Fibroblast of skin of back (primary cell): ENCODE results near the gene UCHL5.
A peak's percentile ranks its signal among the peaks of the same experiment; 100 is the strongest.
"Not testable (repeated sequence)": the region's sequence is repeated elsewhere in the genome, so short reads cannot be mapped to it uniquely, and the experiment has no call there.

Experiments used
- DNase-seq: peaks from one replicate; pipeline ENCODE4 v3.0.0-alpha.2; 2013

UCHL5 gene

DNA sequence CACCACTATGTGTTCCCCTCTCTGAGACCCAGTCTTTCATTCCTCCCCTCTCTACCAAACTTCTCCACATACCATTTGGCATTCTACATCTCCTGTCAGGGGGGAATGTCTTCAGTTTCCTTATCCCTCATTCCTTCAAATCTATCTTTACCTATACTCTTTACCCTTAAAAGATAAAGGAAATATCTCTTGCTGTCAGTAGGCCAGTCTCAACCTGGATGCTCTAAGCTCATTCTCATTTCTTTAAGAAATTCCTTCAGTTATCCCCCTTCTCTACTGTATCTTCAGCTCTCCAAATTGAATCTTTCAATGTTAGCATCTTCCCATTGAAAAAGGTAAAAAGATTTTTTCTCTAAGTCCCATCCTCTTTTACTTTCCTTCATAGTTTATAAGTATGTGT, 6.8 kb upstream of the UCHL5 start:
- no peak for DNase-seq

DNA sequence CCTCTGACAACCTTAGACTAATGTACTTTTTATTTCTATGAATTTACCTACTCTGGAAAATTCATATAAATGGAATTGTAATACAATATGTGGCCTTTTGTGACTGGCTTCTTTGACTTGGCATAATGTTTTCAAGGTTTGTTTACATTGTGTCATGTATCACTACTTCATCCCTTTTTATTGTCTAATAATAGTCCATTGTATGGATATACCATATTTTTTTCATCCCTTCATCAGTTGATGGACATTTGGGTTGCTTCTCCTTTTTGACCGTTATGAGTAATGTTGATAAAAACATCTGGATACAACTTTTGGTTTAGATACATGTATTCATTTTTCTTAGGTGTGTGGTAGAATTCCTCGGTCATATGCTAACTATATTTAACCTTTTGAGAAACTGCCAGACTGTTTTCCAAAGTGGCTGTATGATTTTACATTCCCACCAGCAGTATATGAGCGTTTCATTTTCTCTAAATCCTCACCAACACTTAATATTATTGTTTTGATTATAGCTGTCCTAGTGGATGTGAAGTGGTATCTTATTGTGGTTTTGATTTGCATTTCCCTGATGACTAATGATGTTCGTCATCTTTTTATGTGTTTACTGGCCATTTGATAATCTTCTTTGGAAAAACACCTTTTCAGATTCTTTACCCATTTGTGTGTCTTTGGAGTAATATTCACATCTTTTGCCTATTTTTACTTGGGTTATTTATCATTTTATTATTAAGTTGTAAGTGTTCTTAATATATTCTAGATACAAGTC, 3.7 kb upstream of the UCHL5 start:
- DNase-seq: no peak

DNA sequence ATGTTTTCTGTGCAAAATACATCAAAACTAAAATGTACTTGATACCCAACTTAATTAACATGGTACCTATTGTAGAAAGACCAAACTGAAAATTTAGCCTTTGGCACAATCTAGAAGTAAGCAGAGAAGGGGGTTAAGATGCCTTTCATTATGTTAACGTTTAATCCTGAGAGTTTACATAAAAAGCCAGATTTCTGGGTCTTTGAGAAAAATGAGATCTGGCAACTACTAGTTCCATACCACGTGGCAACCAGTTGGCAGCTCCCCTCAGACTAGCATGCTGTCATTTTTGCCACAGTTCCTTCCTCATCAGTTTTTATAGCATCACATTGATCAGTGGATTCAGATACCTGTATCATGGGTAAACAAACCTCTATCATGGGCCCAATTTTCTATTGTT, 1.8 kb upstream of the UCHL5 start:
- DNase-seq: peak; percentile 11

DNA sequence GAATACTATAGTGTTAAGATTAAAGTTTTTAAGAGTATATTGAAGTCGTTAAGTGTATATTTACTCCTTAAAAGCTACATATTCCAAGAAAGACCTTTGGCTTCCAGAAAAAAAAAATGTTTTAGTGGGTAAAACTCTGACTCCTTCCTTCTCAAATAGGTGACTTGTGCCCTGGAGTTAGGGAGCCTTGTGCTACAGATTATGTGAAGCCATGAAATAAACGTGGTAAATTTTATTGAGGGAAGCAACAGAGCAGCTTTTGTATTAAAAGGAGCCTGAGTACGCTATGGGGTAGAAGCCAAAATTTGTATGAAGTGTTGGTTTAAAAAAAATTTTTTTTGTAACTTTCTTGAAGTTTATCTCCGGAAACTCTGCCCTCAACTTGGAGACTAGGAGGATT, 1.2 kb upstream of the UCHL5 start:
- no peak for DNase-seq

DNA sequence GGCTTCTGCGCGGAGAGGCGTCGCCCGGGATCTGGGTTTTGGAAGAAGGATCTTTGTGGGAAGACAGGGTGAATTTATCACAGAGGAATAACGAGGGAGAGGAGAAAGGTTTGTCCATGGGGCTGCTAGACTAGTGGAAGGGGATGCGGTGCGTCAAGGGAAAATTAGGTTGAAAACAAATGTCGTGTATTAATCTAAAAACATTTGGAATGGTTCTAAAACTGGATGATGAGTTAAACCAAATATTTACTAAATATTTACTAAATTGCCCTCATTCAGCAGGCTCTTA, 899 bp upstream of the UCHL5 start:
- no peak for DNase-seq

DNA sequence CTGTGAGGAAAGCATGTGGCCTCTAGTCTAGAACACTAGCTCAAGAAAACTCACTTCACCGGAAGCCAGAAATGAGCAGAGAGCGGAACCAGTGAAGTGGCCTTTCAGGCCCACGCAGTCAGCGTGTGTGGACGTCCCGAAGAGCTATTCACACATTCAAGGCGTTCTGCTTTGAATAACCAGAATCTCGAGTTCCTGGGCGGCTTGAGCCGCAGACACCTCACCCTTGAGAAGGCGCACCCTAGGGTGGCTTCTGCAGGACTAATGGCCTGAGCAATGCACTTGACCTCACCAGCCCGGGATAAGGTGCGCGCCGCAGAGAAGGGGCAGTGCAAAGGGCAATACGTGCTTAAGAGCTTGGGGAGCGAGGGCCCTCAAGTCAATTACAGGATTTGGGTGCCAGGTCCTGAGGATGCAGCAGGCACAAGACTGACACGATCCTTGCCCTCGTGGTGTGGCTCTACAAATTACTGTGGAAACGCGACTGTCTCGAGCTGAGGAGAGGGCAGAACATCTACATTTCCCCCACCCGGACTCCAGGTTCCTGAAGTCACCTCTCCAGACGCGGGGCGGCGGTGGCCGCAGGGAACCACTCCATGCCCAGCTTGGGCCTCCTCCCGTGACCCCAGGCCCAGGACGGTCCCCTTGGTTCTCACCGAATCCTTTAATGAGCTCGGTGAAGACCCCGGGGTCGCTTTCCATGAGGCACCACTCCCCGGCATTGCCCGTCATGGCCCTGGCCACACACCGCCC, 455 bp downstream of the UCHL5 start:
- peak; percentile 47 for DNase-seq

DNA sequence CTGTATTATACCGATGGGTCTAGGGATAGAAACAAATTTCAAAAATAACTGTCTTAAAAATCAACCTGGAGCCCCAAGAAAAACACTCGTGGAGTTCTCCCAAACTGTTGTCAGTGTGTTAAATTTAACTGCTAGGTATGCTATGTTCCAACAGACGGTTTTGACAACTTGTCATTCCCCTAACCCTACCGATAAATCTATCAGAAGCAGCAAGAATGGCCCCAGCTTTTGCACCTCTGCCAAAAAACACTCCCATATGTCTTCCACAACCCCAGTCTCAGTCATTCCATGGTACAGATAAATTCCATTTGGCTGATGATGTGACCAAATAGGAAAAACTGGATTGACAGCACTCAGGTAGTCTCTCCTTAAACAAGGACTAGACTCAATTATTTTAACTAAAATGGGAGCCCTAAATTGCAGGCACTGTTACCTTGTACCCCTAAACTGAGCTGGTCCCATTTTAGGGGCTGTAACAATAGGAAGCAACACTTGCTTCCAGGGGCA, 4.9 kb downstream of the UCHL5 start:
- no peak for DNase-seq

DNA sequence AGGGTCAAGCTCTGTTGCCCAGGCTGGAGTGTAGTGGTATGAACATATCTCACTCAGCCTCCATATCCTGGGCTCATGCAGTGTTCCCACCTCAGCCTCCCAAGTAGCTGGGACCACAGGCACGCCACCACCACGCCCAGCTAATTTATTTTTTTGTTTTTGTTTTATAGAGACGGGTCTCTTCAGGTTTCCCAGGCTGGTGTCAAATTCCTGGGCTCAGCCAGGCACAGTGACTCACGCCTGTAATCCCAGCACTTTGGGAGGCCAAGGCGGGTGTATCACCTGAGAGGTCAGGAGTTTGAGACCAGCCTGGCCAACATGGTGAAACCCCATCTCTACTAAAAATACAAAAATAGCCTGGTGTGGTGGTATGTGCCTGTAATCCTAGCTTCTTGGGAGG, 10.2 kb downstream of the UCHL5 start:
- DNase-seq: not testable (repeated sequence)

DNA sequence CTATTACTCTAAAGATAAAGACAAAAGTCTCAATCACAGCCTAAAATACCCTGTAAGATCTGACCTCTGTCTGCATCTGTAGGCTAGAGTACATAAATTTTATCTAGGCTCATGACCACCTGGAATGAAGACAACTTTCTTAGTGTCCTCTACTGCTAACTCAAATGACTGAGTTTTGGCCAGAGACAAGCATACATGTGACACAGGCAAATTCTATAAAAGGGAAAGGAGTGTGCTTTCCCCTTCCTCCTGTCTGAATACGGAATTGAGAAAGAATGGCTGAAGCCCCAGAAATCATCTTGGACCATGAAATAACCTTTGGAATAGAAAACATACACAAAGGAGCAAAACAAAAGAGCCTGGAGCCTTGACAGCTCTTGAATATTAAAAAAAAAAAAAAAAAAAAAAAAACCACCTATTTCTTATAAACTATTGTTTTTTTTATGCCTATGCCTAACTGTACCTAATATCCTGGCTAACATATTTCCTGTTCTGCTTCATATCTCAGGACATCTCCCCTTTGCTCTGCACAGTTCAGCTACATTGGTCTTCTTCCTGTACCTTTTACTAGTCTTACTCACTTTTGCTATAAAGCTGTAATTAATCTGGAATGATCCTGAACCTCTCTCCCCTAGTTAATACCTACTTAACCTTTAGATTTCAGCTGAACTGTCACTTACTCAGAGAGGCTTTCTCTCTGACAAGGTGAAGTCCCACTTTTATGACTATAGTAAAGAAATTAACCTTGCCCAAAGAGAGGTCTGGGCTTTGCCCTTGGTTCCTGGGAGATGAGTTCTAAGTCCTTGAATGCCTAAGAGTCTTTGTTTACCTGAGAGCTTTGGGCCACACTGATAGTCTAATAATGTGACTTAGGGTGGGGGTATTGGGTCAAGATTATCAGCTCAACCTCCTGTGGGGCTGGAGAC, 16.1 kb downstream of the UCHL5 start:
- DNase-seq: no peak

DNA sequence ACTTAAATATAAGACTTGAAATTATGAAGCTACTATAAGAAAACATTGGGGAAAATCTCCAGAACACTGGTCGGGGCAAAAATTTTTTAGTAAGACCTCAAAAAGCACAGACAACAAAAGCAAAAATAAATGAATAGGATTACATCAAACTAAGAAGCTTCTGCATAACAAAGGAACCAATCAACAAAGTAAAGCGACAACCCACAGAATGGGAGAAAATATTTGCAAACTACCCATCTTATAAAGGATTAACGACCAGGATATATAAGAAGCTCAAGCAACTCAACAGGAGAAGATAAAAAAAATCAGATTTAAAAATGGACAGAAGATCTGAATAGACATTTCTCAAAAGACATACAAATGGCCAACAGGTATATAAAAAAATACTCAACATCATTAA, 19.1 kb downstream of the UCHL5 start:
- DNase-seq: no peak

DNA sequence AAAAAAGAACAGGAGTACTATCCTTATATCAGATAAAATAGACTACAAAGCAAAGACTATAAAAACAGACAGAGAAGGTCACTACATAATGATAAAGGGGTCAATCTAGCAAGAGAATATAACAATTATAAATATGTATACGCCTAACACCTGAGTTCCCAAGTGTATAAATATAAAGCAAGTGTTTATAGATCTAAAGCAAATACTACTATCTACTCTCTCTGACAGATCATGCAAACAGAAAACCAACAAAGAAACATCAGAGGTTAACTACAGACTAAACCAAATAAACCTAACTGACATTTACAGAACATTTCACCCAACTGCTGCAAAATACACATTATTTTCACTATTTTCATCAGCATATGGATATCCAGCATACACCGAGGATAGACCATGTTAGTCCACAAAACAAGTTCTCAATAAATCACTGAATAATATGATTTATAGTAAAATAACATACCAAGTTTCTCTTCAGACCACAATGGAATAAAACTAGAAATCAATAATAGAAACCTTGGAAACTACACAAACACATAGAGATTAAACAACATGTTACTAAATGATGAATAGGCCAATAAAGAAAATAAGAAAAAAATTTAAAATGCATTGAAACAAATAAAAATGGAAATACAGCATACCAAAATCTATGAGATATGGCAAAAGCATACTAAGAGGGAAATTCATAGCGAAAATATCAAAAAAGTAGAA, 22.7 kb downstream of the UCHL5 start:
- DNase-seq: no peak

DNA sequence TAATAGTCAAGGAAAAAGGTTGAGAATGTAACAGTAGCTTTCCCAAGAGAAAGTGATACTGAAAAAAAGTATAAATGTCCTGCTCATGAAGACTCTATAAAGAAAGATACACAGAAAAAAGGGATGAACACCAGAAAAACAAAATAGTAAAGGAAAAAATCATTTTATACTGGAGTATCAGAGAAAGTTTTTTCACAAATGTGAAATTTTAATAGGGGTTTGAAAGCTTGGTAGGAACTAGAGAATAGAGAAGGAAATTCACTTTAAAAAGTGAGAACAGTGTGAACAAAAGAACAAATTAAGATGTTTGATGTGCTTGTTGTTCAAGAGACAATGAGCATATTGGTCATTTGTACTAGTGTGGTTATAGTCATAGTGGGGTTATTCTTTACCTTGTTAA, 25.6 kb downstream of the UCHL5 start:
- no peak for DNase-seq

DNA sequence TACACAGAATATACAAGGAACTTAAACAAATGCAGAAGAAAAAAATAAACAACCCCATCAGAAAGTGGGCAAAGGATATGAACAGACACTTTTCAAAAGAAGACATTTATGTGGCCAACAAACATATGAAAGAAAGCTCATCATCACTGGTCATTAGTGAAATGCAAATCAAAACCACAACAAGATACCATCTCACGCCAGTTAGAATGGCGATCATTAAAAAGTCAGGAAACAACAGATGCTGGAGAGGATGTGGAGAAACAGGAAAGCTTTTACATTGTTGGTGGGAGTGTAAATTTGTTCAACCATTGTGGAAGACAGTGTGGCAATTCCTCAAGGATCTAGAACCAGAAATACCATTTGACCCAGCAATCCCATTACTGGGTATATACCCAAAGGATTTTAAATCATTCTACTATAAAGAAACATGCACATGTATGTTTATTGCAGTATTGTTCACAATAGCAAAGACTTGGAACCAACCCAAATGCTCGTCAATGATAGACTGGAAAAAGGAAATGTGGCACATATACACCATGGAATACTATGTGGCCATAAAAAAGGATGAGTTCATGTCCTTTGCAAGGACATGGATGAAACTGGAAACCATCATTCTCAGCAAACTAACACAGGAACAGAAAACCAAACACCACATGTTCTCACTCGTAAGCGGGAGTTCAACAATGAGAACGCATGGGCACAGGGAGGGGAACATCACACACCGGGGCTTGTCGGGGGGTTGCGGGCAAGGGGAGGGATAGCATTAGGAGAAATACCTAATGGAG, 26.3 kb downstream of the UCHL5 start:
- DNase-seq: not testable (repeated sequence)

DNA sequence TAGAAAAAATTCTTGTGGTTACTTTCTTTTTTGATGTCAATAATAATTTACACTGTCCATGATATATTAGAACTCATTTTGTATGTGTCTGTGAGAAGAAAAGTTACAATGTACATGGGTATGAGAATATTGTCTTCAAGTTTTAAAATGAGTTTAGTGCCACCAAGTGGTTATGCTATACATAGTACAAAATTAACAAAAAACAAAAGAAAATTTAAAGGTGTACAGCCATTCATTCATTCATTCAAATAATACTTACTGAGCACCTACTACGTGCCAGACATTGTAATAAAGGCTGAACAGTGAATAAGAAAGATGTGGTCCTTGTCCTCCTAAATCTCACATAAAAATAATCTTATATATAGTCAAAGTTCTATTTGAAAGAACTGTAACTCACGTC, 27.7 kb downstream of the UCHL5 start:
- DNase-seq: peak; percentile 13

DNA sequence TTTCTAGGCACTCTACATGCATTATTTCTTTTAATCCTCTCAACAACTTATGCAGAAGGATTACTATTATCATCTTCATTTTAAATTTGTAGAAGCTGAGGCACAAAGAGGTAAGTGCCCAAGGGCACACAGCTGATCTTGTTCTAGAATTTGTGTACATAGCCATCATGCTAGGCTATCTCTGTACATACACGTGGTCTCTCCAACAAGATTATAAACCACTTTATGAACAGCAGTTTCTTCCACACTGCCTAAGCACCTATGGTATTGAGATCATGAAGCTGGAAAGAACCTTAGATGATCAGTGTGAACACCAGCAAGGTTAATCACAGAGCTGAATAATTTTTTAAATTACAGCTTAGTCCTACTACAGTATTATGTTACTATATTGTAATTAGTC, 28.9 kb downstream of the UCHL5 start:
- DNase-seq: no peak

DNA sequence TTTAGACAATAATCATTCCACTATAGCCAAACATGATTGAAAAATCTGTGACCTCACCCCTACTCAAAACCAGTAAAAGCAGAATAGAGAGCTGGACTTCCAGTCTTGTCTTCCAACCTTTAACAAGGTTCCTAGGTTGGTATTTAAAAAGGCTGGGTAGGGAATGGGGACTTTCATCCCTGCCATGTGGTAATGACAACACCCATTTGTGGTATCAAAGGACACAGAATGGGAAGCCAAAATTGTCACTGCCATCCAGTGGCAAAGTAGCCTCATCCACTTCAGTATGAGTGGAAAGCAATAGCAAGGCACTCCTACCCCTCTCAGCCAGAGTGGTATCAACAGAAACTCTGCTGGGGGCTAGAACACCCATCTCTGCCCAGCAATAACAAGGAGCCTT, 33.9 kb downstream of the UCHL5 start:
- no peak for DNase-seq

DNA sequence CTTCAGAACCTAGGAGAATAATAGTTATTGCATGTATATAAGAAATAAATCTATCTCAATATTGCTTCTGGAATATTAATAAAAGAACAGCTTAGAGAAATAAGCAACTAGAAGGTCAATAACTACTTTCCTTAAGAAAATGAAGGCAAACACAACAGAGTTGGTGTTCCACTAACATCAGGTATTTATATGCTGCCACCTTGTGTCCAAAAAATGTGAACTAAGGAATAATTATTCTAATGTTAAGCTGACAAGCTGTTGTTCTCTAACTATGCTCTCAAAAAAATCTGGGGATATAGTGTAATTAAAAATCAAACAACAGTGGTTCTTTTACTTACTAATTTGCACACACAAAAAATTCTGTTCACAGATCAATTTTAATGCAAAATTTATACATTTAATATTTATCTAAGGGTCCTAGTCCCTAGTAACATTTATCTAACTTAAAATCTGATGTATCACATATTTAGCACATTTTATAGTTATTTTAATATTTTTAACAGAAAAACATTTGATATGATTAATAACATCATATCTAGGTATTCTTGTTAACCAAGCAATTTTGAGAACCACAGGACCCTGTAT, 39.6 kb downstream of the UCHL5 start:
- DNase-seq: peak; percentile 48

DNA sequence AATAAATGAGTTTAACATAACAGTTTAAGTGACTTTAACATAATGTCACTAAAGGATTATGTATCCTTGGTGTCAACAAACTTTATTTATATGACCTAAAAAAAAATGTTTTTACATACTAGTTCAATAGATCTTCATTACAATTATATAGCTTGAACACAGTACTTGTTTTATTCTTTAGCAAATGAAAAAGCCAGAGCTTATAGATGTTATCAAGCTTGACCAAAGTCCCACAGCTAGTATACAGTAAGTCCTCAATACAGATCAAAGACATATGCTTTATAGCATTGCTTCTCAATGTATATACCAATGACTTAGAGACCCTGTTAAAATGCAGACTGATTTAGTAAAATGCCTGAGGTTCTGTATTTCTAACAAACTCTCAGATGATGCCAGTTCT, 42.4 kb downstream of the UCHL5 start:
- DNase-seq: no peak

DNA sequence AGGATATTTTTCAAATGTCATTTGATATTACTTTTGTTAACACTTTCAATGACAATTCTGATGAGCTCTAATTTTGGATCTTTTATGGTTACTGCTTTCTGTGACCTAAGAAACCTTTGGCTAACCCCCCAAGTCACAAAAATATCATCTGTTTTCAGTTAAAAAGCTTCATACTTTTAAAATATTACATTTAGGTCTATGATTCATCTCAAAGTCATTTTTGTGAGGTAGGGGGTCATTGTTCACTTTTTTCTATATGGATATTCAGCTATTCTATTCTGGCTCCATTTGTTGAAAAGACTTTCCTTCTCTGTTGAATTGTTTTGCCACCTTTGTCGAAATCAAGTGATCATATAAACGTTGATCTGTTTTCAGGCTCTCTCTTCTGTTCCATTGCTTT, 44.8 kb downstream of the UCHL5 start:
- DNase-seq: peak; percentile 54

DNA sequence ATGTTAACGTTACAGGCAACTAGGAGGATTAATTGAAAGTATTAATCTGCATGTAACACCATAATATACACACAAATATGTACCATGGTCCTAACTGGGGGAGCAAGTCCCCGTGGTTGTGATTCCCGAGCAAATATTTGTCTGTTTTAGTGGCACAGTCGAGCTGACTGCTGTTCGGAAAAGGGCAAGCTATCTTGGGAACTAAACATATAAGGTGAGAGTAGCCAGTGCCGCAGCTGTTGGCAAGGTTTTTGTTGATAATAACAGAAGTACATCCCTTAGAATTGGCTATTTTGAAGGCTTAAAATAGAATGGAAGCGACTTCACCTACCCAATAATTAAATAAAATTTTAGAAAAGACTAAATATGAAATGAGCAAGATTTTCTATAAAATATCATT, 45.5 kb downstream of the UCHL5 start:
- DNase-seq: no peak

DNA sequence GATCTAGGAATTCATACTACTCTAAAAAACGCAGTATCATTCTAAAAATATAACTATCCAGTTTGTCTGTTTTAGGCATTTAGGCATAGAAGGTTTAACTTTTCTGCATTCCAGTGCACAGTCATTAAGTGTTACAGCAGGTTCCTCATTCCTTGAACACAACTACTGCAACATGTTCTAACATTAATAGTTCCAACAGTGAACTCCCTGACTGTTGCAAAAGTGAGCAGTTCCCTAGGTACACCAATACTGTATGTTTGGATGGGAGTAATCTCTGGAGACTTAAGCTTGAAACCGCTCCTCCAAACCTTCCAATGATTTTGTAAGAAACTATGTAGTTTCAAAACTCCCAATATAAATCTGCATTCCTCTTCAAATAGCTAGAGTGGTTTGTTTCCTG, 46.2 kb downstream of the UCHL5 start:
- peak; percentile 72 for DNase-seq
